ENCODE results near the gene L3MBTL3.

L3MBTL3 gene

DNA sequence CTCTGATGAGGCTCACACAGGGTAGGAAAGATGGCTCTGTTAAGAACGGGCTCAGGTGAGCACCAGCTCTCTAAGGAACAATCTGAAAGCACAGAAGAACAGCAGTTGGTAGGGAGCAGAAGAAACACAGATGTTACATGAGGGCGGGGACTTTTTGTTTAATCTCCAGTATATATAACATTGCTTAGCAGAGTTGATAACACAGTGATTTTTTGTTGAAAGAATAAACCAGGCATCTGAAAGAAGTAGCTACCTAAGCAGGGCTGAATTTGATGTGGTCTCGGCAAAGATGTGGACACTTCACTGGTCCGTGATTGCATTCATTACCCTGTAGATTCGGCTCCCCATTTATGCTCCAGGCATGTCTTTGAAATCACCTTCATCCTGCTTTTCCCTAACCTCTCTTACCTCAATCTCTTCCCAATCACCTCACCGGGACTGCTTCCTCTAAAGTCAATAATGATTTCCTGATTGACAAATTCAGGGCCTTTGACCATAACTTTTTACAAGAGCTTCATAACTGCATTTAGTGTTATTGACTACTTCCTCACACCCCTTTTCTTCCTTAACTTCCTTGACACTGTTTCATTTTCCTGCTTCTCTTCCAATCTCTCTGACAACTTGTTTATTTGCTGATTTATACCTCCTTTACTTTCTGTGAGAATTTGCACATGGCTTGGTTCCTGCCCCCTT is 170.0 kb downstream of the L3MBTL3 start:
- DNase-seq = no peak

GRCh38 chr6:130189531-130190397 is 171.4 kb downstream of the L3MBTL3 start:
- DNase-seq = peak in 1 of 6 experiments; percentile 9
